GM12875 (cell line): Measurements from ENCODE around the gene CHCHD3.
"Not testable (repeated sequence)": the region's sequence is repeated elsewhere in the genome, so short reads cannot be mapped to it uniquely, and the experiment has no call there.

Source experiments
- H3K4me3 ChIP-seq: one replicate; pipeline ENCODE4 v1.5.1; 2011; ENCODE audit warnings: low read depth, low read length, control low read depth
- TF ChIP-seq, protein P1 (sequence below): IDR thresholded peaks from 2 replicates; pipeline ENCODE4 v1.5.1; 2011; ENCODE audit warnings: low read depth, mild to moderate bottlenecking, control low read depth, inconsistent platforms, low read length, moderate library complexity, borderline replicate concordance; ENCODE audit not compliant: insufficient read depth

The CHCHD3 gene

DNA sequence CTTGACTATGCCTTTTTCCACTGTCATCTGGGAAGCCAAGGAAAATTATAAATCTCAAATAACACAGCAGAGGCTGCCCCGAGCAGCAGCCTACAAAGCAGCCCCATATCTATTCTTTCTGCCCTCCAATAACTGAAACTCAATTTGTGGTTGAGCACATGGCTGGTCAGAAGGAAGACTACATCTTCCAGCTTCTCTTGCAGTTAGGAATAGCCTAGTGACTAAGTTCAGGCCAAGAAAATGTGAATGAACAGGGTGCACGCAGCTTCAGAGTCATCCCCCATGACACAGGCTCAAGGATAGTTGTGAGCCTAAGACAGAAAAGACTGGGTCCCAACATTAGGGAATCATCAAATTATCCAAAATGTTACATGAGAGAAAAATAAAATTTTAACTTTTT, 42.3 kb downstream of the CHCHD3 start:
- TF ChIP-seq, protein P1, sequence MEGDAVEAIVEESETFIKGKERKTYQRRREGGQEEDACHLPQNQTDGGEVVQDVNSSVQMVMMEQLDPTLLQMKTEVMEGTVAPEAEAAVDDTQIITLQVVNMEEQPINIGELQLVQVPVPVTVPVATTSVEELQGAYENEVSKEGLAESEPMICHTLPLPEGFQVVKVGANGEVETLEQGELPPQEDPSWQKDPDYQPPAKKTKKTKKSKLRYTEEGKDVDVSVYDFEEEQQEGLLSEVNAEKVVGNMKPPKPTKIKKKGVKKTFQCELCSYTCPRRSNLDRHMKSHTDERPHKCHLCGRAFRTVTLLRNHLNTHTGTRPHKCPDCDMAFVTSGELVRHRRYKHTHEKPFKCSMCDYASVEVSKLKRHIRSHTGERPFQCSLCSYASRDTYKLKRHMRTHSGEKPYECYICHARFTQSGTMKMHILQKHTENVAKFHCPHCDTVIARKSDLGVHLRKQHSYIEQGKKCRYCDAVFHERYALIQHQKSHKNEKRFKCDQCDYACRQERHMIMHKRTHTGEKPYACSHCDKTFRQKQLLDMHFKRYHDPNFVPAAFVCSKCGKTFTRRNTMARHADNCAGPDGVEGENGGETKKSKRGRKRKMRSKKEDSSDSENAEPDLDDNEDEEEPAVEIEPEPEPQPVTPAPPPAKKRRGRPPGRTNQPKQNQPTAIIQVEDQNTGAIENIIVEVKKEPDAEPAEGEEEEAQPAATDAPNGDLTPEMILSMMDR = no peak
- no peak overlapping the region for H3K4me3 ChIP-seq

- no peak overlapping the region for H3K4me3 ChIP-seq
- TF ChIP-seq, protein P1 = no peak
Observed at GRCh38 chr7:133036289-133036688, 45.6 kb downstream of the CHCHD3 start.

DNA sequence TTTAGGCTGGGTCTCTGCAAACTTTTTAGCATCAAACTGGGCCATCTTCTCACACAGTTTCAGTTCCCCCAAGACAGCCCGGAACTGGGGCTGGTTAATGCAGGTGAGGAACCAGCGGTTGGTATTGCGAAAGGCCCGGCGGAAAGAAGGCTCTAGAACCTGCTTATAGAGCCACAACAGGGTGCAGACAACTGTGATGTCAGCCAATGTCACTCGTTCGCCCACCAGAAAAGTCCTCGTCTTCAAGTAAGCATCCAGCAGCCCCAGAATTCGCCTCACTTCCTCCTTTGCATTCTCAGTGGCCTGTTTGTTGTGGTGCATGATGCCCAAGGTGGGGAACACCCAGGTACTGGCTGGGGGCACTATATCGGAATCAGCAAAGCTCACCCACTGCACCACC, 46.6 kb downstream of the CHCHD3 start:
- H3K4me3 ChIP-seq = not testable (repeated sequence)

DNA sequence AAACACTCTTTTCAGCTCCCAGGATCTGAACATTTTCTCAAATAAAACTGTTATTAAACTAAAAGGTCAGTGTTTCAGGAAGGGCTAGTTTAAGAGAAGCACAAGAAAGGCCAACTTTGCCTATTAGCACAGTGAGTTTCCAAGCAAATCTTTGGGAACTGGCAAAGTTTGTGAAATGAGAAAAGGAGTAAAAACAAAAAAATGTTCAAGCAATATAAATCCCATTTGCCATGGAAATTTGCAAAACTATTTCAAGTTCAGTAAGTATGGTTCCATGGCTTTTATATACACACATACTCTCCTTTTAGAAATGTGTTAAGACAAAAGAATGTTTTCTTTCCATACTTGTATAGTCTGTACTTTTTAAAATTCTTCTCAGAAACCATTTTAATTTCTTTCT, 51.5 kb downstream of the CHCHD3 start:
- H3K4me3 ChIP-seq = no peak overlapping the region
- TF ChIP-seq, protein P1 = no peak

DNA sequence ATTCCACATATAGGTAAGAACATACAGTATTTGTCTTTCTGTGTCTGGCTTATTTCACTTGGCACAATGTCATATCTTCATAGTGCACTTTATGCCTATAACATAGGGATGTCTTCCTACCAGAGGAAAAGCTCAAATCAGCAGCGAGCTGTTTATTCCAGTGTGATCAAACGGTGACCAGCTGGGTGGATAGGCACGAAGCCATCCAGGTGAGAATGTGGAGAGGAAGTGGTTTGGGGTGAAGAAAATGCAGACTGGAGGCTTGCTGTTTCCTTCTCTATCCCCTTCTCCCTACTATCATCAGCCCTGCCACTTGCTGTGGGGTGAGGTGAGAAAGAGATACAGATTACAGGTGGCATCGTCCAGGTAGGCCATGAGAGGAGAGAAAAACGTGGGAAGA, 52.4 kb downstream of the CHCHD3 start:
- TF ChIP-seq, protein P1 = no peak
- no peak overlapping the region for H3K4me3 ChIP-seq

GRCh38 chr7:133027397-133027796, 54.5 kb downstream of the CHCHD3 start:
- H3K4me3 ChIP-seq = no peak overlapping the region

DNA sequence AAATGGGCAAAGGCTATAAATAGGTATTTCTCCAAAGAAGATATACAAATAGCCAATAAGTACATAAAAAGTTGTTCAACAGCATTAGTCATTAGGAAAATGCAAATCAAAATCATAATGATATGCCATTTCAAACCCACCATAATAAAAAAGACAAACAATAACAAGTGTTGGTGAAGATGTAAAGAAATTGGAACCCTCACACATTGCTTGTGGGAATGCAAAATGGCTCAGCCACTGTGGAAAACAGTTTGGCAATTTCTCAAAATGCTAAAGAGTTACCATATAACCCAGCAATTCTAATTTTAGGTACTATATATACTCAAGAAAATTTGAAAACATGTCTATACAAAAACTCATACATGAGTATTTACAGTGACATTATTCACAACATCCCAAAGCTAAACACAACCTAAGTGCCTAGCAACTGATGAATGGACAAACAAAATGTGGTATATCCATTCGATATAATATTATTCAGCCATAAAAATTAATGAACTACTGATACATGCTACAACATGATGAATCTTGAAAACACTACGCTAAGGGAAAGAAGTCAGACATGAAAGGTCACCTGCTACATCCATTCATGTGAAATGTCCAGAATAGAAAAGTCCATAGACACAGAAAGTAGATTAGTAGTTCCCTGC, 55.6 kb downstream of the CHCHD3 start:
- TF ChIP-seq, protein P1 = no peak

More at GRCh38 chr7:133027397-133027796, 54.5 kb downstream of the CHCHD3 start:
- TF ChIP-seq, protein P1 = no peak

More for the DNA sequence above, 55.6 kb downstream of the CHCHD3 start:
- H3K4me3 ChIP-seq = no peak overlapping the region
